ENCODE data around the gene ATXN1. TPM values are rescaled to one million over a fixed set of nuclear protein-coding genes. Genes with fewer than 3 reads are reported as not detected.

The ATXN1 gene
- total RNA-seq, 1 donor from 2014 or later = 70.0 TPM

- Mint-ChIP-seq H3K27ac (no peak overlapping the region), H3K36me3 (ENCODE audit: low read depth) (no peaks in the 10 kb centered on the region), H3K9me3 (no peaks in the 10 kb centered on the region), H3K4me3 (no peak overlapping the region), H3K27me3 (peaks cover under 1% of the 10 kb centered on the region), H3K4me1 (no peaks in the 10 kb centered on the region)
- DNase-seq = no peak
- intact Hi-C loops (cut with micrococcal nuclease) = no loop called here
Observed at GRCh38 chr6:16257999-16258708, 503.1 kb downstream of the ATXN1 start.

- intact Hi-C loops (cut with micrococcal nuclease) = no loop called here
- no peak for DNase-seq
- H3K27ac Mint-ChIP-seq = no peak overlapping the region
- H3K27me3 Mint-ChIP-seq = no peaks in the 10 kb centered on the region
- H3K4me1 Mint-ChIP-seq = peaks cover 4% of the 10 kb centered on the region
- H3K9me3 Mint-ChIP-seq = no peaks in the 10 kb centered on the region
- no peak overlapping the region for H3K4me3 Mint-ChIP-seq
- no peaks in the 10 kb centered on the region for H3K36me3 Mint-ChIP-seq (ENCODE audit: low read depth)
Observed at GRCh38 chr6:16256781-16257180, 504.5 kb downstream of the ATXN1 start.

GRCh38 chr6:16254535-16254934 is 506.7 kb downstream of the ATXN1 start:
- Mint-ChIP-seq H3K36me3 (ENCODE audit: low read depth) (no peaks in the 10 kb centered on the region), H3K27ac (no peak overlapping the region), H3K27me3 (no peaks in the 10 kb centered on the region), H3K4me3 (no peak overlapping the region), H3K9me3 (no peaks in the 10 kb centered on the region), H3K4me1 (peaks cover 4% of the 10 kb centered on the region)
- intact Hi-C loops (cut with micrococcal nuclease) = no loop called here
- DNase-seq = no peak

DNA sequence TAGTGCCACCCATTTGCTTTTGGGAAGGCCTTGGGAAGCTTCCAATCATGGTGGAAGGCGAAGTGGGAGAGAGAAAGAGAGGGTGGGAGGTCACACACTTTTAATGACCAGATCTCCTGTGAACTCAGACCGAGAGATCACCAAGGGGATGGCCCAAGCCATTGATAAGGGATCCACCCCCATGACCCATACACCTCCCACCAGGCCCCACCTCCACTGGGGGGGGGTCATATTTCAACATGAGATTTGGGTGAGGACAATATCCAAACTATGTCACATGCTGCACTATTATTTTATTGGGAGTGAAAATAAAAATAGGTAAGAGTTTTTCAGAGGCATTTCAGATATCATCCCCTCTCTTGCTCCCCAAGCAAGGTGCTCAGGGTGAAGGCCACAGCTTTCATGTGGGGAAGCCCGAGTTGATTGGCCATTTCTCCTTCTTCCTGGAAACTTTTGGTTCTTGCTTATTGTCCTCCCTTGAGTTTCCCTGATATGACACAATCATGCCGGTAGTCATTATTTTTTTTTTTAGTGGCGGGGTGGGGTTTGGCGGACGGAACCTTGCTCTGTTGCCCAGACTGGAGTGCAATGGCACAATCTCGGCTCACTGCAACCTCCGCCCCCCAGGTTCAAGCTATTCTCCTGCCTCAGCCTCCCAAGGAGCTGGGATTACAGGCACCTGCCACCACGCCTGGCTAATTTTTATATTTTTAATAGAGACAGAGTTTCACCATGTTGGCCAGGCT is 507.7 kb downstream of the ATXN1 start:
- DNase-seq = no peak
- intact Hi-C loops (cut with micrococcal nuclease) = no loop called here
- Mint-ChIP-seq H3K36me3 (ENCODE audit: low read depth) (no peaks in the 10 kb centered on the region), H3K27me3 (no peaks in the 10 kb centered on the region), H3K9me3 (no peaks in the 10 kb centered on the region), H3K4me3 (no peak overlapping the region), H3K4me1 (peaks cover 4% of the 10 kb centered on the region), H3K27ac (no peak overlapping the region)

- no peak for DNase-seq
Observed at GRCh38 chr6:16252686-16253299, 508.5 kb downstream of the ATXN1 start.

GRCh38 chr6:16251706-16252105 is 509.6 kb downstream of the ATXN1 start:
- no peaks in the 10 kb centered on the region for H3K9me3 Mint-ChIP-seq
- intact Hi-C loops (cut with micrococcal nuclease) = no loop called here
- H3K4me1 Mint-ChIP-seq = peaks cover 4% of the 10 kb centered on the region
- no peak overlapping the region for H3K4me3 Mint-ChIP-seq
- DNase-seq = no peak
- H3K27me3 Mint-ChIP-seq = no peaks in the 10 kb centered on the region
- H3K27ac Mint-ChIP-seq = no peak overlapping the region
- H3K36me3 Mint-ChIP-seq (ENCODE audit: low read depth) = no peaks in the 10 kb centered on the region

More at GRCh38 chr6:16252686-16253299, 508.5 kb downstream of the ATXN1 start:
- Mint-ChIP-seq H3K36me3 (ENCODE audit: low read depth) (no peaks in the 10 kb centered on the region), H3K4me1 (peaks cover 4% of the 10 kb centered on the region), H3K4me3 (no peak overlapping the region), H3K27me3 (no peaks in the 10 kb centered on the region), H3K27ac (no peak overlapping the region), H3K9me3 (no peaks in the 10 kb centered on the region)
- intact Hi-C loops (cut with micrococcal nuclease) = no loop called here

DNA sequence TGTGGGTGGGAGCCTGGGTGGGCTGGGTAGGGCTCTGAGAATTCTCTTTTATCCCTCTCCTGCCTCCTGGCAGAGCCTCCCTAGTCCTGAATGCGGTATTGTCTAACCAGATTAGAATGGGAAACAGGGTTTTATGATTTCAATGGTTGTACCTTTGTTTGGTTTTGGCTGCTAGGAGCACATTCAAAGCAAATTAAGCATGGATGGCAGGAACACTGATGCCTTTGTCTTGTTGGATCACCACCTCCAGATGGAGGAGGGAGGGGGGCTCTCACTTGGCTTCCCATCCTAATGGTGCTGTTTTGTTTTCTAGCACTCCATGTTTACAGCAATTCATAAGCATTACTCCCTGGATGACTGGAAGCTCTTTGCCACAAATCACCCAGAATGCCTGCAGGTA is 511.3 kb downstream of the ATXN1 start:
- Mint-ChIP-seq H3K27me3 (no peaks in the 10 kb centered on the region), H3K27ac (no peak overlapping the region), H3K4me3 (no peak overlapping the region), H3K36me3 (ENCODE audit: low read depth) (no peaks in the 10 kb centered on the region), H3K4me1 (peaks cover 4% of the 10 kb centered on the region), H3K9me3 (no peaks in the 10 kb centered on the region)
- intact Hi-C loops (cut with micrococcal nuclease) = no loop called here
- no peak for DNase-seq
